HK-2 (cell line): Measurements from ENCODE around the gene POFUT1.
A peak's percentile ranks its signal among the peaks of the same experiment; 100 is the strongest.
"Not testable (repeated sequence)": the region's sequence is repeated elsewhere in the genome, so short reads cannot be mapped to it uniquely, and the experiment has no call there.

Experiments
- DNase-seq: peaks from one replicate; pipeline ENCODE4 v3.0.0-alpha.2; 2018; ENCODE audit not compliant: unreplicated experiment

The POFUT1 gene

DNA sequence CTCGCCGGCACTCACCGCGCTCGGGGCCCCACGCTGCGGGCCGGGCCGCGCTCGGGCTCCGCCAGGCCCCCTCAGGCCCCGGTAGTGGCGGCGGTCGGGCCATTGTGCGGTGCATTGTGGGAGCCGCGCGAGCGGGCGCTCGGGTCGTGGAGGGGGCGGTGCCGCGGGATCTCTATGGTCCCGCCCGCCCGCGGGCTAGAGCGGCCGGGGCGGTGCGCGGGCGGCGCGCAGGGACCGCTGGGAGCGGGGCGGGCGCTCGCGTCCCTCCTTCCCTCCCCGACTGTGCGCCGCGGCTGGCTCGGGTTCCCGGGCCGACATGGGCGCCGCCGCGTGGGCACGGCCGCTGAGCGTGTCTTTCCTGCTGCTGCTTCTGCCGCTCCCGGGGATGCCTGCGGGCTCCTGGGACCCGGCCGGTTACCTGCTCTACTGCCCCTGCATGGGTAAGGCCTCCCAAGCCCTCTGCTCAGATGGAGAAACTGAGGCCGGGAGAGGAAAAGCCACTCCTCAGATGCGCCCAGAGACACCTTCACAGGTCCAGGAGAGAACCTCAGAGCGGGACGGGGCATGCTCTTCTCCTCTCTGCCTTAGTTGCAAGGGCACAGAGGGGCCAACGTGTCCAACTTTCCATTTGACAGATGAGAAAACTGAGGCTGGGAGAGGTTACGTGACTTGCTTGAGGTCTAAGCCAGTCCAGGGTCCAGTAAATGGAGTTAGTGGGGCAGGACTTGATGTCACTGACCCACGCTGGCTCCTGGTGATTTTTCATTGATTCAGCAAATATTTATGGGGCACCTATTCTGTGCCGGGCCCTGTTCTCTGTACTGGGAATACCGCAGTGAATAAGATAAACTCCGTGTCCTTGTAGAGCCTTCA is at the start of gene POFUT1, which contains the start of gene PLAGL2:
Gene POFUT1 (plus strand): TSS at position 255 of the 873 bp plus-strand sequence. CDS start 62 bp downstream, at position 317.
Gene PLAGL2 (minus strand): TSS at position 118 of the 873 bp plus-strand sequence. CDS start 5,565 bp downstream, outside the sequence.
- peak; percentile 86 for DNase-seq

- DNase-seq, result no peak
Observed at GRCh38 chr20:32158351-32158750, 49.3 kb upstream of the POFUT1 start.

- no peak for DNase-seq
Observed at GRCh38 chr20:32158943-32159660, 48.6 kb upstream of the POFUT1 start.

DNA sequence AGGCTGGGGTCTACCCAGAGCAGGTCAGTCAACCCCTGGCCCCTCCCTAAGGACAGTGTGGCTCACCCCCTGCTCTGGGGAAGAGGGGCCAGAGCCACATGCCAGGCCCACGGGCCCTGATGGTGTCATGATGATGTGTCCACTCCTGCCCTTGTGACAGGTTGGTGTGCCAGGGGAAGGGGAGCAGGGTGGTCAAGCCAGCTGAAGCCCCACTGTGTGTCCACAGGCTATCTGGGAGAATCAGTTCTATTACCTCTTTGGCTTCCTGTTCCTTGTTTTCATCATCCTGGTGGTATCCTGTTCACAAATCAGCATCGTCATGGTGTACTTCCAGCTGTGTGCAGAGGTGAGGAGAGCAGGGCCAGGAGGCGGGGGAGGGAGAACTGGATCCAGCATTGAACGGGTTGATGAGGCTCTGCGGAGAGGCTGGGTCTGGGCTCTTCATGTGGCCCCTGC is 47.9 kb upstream of the POFUT1 start:
- DNase-seq, result no peak

GRCh38 chr20:32160341-32160740 is 47.3 kb upstream of the POFUT1 start:
- DNase-seq, result no peak

DNA sequence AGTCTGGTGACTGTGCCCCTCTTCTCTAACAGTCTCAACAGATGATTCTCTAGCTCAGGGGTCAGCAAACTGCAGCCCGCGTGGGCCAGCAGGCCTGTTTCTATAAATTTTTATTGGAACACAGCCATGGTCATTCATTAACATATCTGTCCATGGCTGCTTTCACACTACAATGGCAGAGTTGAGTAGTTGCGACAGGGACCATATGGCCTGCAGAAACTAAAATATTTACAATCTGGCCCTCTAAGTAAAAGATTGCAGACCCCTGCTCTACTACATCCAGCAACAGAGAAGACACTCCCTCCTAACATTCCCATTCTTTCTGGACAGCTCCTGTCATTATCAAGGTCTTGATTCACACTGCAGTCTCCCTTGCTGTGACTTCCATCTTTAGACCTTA is 45.3 kb upstream of the POFUT1 start:
- DNase-seq, result no peak

- no peak for DNase-seq
Observed at GRCh38 chr20:32163951-32164350, 43.7 kb upstream of the POFUT1 start.

DNA sequence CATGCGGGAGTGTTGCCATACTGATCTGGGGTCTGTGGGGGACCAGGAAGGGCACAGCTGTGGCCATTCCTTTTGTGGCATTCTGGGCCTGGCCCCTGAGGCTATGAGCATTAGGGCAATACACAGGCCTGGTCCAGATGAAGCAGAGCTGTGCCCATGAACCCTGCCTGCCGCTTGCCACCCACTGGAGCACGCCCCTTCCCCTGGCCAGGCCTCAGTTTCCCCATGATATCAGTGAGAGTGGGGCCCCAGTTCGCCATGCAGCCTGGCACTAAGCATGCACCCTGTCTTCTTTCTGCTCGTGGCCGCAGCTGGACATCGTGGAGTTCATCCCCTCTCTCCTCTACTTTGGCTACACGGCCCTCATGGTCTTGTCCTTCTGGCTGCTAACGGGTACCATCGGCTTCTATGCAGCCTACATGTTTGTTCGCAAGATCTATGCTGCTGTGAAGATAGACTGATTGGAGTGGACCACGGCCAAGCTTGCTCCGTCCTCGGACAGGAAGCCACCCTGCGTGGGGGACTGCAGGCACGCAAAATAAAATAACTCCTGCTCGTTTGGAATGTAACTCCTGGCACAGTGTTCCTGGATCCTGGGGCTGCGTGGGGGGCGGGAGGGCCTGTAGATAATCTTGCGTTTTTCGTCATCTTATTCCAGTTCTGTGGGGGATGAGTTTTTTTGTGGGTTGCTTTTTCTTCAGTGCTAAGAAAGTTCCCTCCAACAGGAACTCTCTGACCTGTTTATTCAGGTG is 42.5 kb upstream of the POFUT1 start:
- no peak for DNase-seq

GRCh38 chr20:32165836-32166545 is 41.7 kb upstream of the POFUT1 start:
- no peak for DNase-seq

DNA sequence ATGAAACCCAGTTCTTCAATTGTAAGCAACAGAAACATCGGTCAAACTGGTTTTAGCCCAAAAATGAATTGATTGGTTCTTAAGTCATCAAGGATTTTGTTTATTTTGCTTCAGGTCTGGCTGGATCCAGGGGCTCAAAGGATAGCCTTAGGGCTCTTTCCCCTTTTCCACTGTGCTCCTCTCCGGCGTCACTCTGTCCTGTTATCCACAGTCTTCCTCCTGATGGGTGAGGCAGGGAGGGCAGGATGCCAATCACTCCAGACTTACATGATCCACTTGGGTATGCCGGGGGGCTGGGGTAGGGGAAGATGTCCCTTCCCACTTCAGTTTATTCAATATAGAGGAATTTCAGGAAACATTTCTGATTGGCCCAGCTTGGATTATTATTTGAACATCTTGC is 40.1 kb upstream of the POFUT1 start:
- no peak for DNase-seq

GRCh38 chr20:32168184-32168910 is 39.3 kb upstream of the POFUT1 start:
- no peak for DNase-seq

GRCh38 chr20:32177696-32178095 is 30.0 kb upstream of the POFUT1 start:
- not testable (repeated sequence) for DNase-seq

GRCh38 chr20:32179515-32179914 is 28.2 kb upstream of the POFUT1 start:
- no peak for DNase-seq

DNA sequence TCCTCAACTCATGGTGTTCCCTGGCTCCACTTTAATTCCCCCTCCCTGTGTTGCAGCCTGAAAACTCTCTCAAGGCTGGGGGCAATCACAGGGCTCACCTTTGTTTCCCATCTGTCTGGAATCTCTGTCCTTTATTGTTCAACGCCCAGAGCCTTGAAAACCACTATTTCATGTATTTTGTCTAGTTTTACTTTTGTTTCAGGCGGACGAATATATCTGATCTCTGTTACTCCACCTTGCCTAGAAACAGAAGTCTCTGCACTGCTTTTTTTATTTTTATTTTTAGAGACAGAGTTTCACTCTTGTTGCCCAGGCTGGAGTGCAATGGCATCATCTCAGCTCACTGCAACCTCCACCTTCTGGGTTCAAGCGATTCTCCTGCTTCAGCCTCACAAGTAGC is 27.7 kb upstream of the POFUT1 start:
- no peak for DNase-seq

DNA sequence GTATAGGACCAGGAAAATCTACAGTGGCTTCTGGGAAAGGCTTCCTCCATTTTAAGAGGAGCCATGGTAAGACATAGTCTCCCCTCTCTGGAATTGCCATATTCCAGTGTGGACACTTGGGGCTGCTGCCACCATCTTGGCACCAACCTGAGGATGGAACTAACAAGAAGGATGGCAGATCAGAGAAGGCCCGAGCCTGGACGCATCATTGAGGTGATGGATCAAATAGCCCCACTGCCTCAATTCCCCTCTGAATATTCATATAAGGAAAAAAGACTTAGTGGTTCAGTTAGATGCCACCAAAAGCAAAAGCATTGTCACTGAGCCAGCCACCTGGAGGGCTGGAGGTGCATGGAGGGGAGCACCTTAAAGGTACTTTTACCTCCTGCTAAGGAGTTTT is 26.1 kb upstream of the POFUT1 start:
- no peak for DNase-seq

DNA sequence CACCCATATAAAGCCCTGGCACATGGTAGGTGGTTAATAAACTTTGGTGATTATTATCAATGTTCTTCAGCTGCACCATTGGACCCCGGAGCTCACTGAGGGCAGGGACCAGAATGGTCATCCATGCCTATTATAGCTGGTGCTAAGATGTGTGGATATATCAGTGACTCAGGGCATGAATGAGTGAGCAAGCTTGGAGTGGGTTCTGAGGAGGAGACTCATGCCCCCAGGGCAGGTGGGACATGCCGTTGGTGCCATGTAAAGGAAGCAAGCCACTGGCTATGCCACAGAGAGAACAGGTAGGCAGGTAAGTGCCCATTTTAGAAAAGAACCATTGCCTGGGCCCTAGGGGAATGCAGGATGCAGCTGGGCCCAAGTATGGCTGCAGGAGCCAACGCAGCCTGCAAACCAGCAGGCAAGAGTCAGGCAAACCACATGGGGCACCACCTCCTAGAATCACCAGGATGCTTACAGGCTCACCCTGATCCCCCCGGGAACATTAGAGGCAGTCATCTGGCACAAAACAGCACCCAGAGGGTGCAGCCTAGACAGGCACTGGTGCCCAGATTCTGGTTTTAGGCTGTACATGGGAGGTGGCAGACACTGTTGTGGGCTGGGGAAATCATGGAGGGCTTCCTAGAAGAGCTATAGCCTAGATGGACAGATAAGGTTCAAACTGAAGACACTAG is 23.6 kb upstream of the POFUT1 start:
- DNase-seq, result no peak

DNA sequence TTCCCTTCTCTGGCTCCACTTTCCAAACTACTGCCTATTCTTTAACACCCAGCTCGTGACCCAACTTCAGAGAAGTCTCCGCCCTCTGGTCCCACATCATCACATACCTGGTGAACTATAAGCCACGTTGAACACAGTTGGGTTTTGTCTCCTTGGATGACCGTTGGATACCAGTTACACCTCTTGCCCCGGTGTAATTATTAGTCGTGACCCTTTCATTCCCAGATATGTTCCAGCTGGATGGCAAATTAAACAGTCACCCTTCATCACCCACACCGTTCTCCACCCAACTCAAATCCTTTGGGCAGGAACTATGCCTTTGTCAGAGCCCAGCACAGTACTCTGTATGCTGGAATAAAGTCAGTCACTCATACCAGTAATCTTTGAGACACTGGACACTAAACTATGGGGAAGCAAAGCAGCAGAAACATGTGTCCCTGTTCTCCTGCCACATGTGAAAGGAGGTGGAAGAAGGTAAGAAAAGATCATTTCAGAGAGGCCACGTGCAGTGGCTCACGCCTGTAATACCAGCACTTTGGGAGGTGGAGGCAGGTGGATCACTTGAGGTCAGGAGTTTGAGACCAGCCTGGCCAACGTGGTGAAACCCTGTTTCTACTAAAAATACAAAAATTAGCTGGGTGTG is 22.6 kb upstream of the POFUT1 start:
- DNase-seq, result no peak

GRCh38 chr20:32186506-32186905 is 21.2 kb upstream of the POFUT1 start:
- DNase-seq, result no peak

DNA sequence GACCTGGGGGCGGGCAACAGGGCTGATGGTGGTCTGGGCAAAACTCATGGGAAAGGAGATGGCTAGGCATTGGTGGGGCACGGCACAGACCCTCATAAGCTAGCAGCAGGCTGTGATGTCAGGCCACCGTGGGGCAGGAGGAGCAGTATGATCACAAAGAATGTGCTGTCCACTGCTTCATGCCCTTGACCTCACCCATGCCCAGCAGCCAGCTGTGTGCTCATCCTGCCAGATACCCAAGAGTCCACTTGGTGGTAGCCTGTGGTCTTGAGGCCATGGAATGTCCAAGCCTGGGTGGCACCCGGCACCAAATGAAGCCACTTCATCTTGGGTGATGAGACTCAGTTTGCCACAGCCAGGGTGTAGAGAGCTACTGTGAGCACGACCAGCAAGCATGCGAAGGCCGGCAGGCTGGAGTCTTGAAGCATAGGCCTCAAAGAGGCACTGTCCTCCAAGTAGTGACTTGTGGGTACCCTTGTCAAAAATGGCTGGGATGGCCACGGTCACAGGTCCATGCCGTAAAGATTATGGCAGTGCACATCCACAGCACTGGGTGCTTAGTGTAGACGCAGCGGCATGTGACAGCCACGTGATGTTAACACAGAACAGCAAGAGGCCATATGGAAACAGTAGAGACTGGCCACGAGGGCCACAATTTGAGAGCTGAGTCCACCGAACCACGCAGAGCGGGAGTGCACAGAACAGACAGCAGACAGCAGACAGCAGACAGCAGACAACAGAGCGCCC is 19.1 kb upstream of the POFUT1 start:
- no peak for DNase-seq
